H9 (cell line): ENCODE results near the gene ECHDC3. TPM values are rescaled to one million over a fixed set of nuclear protein-coding genes. Genes with fewer than 3 reads are reported as not detected.

Experiments
- DNase-seq: peaks from one replicate; pipeline ENCODE4 v3.0.0-alpha.2; 2017
- H2AFZ ChIP-seq: one replicate; pipeline ENCODE4 v1.6.1; 2013; ENCODE audit warnings: mild to moderate bottlenecking, low read length, control low read depth, moderate library complexity
- H2AK5ac ChIP-seq: 2 replicates; pipeline ENCODE4 v1.6.1; 2013; ENCODE audit warnings: low read length, control low read depth, mixed read lengths; ENCODE audit not compliant: insufficient read length
- H2BK120ac ChIP-seq: one replicate; pipeline ENCODE4 v1.6.1; 2013; ENCODE audit warnings: low read depth, mild to moderate bottlenecking, low read length, control low read depth, inconsistent platforms; ENCODE audit not compliant: poor library complexity, severe bottlenecking
- H2BK12ac ChIP-seq: 2 replicates; pipeline ENCODE4 v1.6.1; 2013; ENCODE audit warnings: low read length, control low read depth, mixed read lengths, low read depth; ENCODE audit not compliant: insufficient read length
- H2BK15ac ChIP-seq: 2 replicates; pipeline ENCODE4 v1.6.1; 2013; ENCODE audit warnings: low read depth, low read length, control low read depth
- H2BK20ac ChIP-seq: one replicate; pipeline ENCODE4 v1.6.1; 2013; ENCODE audit warnings: low read depth, mild to moderate bottlenecking, low read length, control low read depth, inconsistent platforms; ENCODE audit not compliant: poor library complexity, severe bottlenecking
- H2BK5ac ChIP-seq: 2 replicates; pipeline ENCODE4 v1.6.1; 2013; ENCODE audit warnings: low read length, control low read depth, mixed read lengths; ENCODE audit not compliant: insufficient read length
- H3K14ac ChIP-seq: 2 replicates; pipeline ENCODE4 v1.6.1; 2013; ENCODE audit warnings: low read length, control low read depth; ENCODE audit not compliant: insufficient read depth
- H3K18ac ChIP-seq: 2 replicates; pipeline ENCODE4 v1.6.1; 2013; ENCODE audit warnings: low read depth, mild to moderate bottlenecking, mixed read lengths, low read length, control low read depth; ENCODE audit not compliant: insufficient read length
- H3K23ac ChIP-seq: 2 replicates; pipeline ENCODE4 v1.6.1; 2013; ENCODE audit warnings: low read length, control low read depth, mixed read lengths, low read depth; ENCODE audit not compliant: insufficient read length
- H3K23me2 ChIP-seq: 2 replicates; pipeline ENCODE4 v1.6.1; 2013; ENCODE audit warnings: low read depth, mild to moderate bottlenecking, mixed read lengths, low read length, control low read depth; ENCODE audit not compliant: insufficient read length, poor library complexity, severe bottlenecking
- H3K27ac ChIP-seq: 2 replicates; pipeline ENCODE4 v1.5.1; 2013; ENCODE audit warnings: low read length, control low read depth, mixed read lengths, low read depth; ENCODE audit not compliant: insufficient read length
- H3K27me3 ChIP-seq: 2 replicates; pipeline ENCODE4 v1.6.1; 2013; ENCODE audit warnings: low read length, control low read depth, inconsistent platforms; ENCODE audit not compliant: insufficient read depth
- H3K4ac ChIP-seq: 2 replicates; pipeline ENCODE4 v1.6.1; 2013; ENCODE audit warnings: low read depth, mild to moderate bottlenecking, control low read depth, inconsistent platforms, low read length, moderate library complexity
- H3K4me1 ChIP-seq: 2 replicates; pipeline ENCODE4 v1.6.1; 2013; ENCODE audit warnings: low read length, control low read depth, inconsistent platforms; ENCODE audit not compliant: insufficient read depth
- H3K4me2 ChIP-seq: 2 replicates; pipeline ENCODE4 v1.6.1; 2013; ENCODE audit warnings: low read length, control low read depth, mixed read lengths; ENCODE audit not compliant: insufficient read length, insufficient read depth
- H3K56ac ChIP-seq: 2 replicates; pipeline ENCODE4 v1.6.1; 2013; ENCODE audit warnings: low read depth, mild to moderate bottlenecking, mixed read lengths, low read length, control low read depth; ENCODE audit not compliant: insufficient read length
- H3K79me1 ChIP-seq: 2 replicates; pipeline ENCODE4 v1.6.1; 2013; ENCODE audit warnings: low read depth, mild to moderate bottlenecking, moderate library complexity, low read length, control low read depth, inconsistent platforms; ENCODE audit not compliant: insufficient read depth, poor library complexity, severe bottlenecking
- H3K79me2 ChIP-seq: 2 replicates; pipeline ENCODE4 v1.6.1; 2013; ENCODE audit warnings: low read length, control low read depth, inconsistent platforms; ENCODE audit not compliant: insufficient read depth
- H3K9ac ChIP-seq: 2 replicates; pipeline ENCODE4 v1.6.1; 2013; ENCODE audit warnings: low read length, control low read depth, mixed read lengths; ENCODE audit not compliant: insufficient read length; ENCODE audit errors: extremely low read depth
- H3K9me3 ChIP-seq: one replicate; pipeline ENCODE4 v1.6.1; 2013; ENCODE audit warnings: low read depth, low read length, inconsistent platforms; ENCODE audit not compliant: control insufficient read depth
- H3T11ph ChIP-seq: one replicate; pipeline ENCODE4 v1.6.1; 2013; ENCODE audit warnings: mild to moderate bottlenecking, low read length, control low read depth, inconsistent platforms
- H4K20me1 ChIP-seq: one replicate; pipeline ENCODE4 v1.6.1; 2013; ENCODE audit not compliant: control insufficient read depth, insufficient read length, insufficient read depth
- H4K5ac ChIP-seq: 2 replicates; pipeline ENCODE4 v1.6.1; 2013; ENCODE audit warnings: low read depth, mild to moderate bottlenecking, mixed read lengths, low read length, control low read depth; ENCODE audit not compliant: insufficient read length
- H4K8ac ChIP-seq: replicated peaks from 2 replicates; pipeline ENCODE4 v1.6.1; 2013; ENCODE audit warnings: low read length, control low read depth, mixed read lengths, low read depth; ENCODE audit not compliant: insufficient read length
- H4K91ac ChIP-seq: 2 replicates; pipeline ENCODE4 v1.6.1; 2013; ENCODE audit warnings: low read depth, mild to moderate bottlenecking, moderate library complexity, mixed read lengths, low read length, control low read depth; ENCODE audit not compliant: insufficient read length
- H3K27ac Mint-ChIP-seq, 3 experiments: 2 replicates in 2 of 3; 3 replicates in 1 of 3; pipeline ENCODE4 v1.8.0; 2020 to 2021; ENCODE audit warnings: mixed read lengths in 3 of 3, mild to moderate bottlenecking in 1 of 3, moderate library complexity in 1 of 3
- H3K27me3 Mint-ChIP-seq: 2 replicates; pipeline ENCODE4 v1.8.0; 2021; ENCODE audit warnings: low read depth, mild to moderate bottlenecking, moderate library complexity, mixed read lengths
- H3K36me3 Mint-ChIP-seq, 3 experiments: 2 replicates in 2 of 3; 3 replicates in 1 of 3; pipeline ENCODE4 v1.8.0; 2020 to 2021; ENCODE audit warnings: low read depth in 3 of 3, mixed read lengths in 3 of 3; ENCODE audit not compliant: insufficient read depth in 1 of 3
- H3K4me1 Mint-ChIP-seq, 2 experiments: 2 replicates each; pipeline ENCODE4 v1.8.0; 2020; ENCODE audit warnings: mixed read lengths in 2 of 2
- H3K4me3 Mint-ChIP-seq, 2 experiments: 2 replicates in 1 of 2; 3 replicates in 1 of 2; pipeline ENCODE4 v1.8.0; 2020 to 2021; ENCODE audit warnings: mild to moderate bottlenecking in 2 of 2, mixed read lengths in 2 of 2, moderate library complexity in 1 of 2
- H3K9me3 Mint-ChIP-seq, 2 experiments: 2 replicates in 1 of 2; 3 replicates in 1 of 2; pipeline ENCODE4 v1.8.0; 2020; ENCODE audit warnings: mild to moderate bottlenecking in 2 of 2, mixed read lengths in 2 of 2, moderate library complexity in 1 of 2
- CTCF ChIP-seq: fragments of 200-600 bp; sonication (generic); conservative IDR thresholded peaks from 3 replicates; pipeline ENCODE4 v1.8.0; 2021; ENCODE audit warnings: antibody characterized with exemption, mild to moderate bottlenecking
- WGBS: extraction: QIAGEN DNeasy Blood & Tissue Kit; methylation state at CpG from one replicate; pipeline ENCODE4 v1.1.7; 2013; ENCODE audit warnings: missing lambda C conversion rate, low lambda C conversion rate, mixed read lengths; ENCODE audit not compliant: insufficient read length; ENCODE audit errors: extremely low coverage; 5-methylcytosine and 5-hydroxymethylcytosine counted together
- total RNA-seq: library from RNA; stranded (reverse); gene quantifications from 2 replicates; pipeline ENCODE4 v1.2.1, GENCODE V29; 2021

ECHDC3 gene
- total RNA-seq, 1 experiment from 2014 or later: 9.3 TPM

- no peak overlapping the region for H3K23ac ChIP-seq
- Mint-ChIP-seq H3K9me3 (peaks cover 0 to 4% of the 10 kb centered on the region in 2 experiments; a peak in 3 of 5 replicates), H3K36me3 (no peaks in the 10 kb centered on the region), H3K27ac (no peak overlapping the region), H3K4me3 (no peak overlapping the region), H3K4me1 (peaks cover 6 to 7% of the 10 kb centered on the region in 2 experiments; a peak in 2 of 4 replicates), H3K27me3 (no peaks in the 10 kb centered on the region; the same call in 1 of the 2 replicates)
- TF ChIP-seq CTCF: no peak
- no peak overlapping the region for H2AFZ ChIP-seq
- H4K8ac ChIP-seq: no peak overlapping the region
- H3K4ac ChIP-seq: no peak overlapping the region
- DNase-seq: no peak
- no peak overlapping the region for H3K14ac ChIP-seq
- no peaks in the 10 kb centered on the region for H3K9me3 ChIP-seq
- H3K4me2 ChIP-seq: no peak overlapping the region
- H4K5ac ChIP-seq: no peak overlapping the region
- H2BK20ac ChIP-seq: no peak overlapping the region
- H3K4me1 ChIP-seq: no peaks in the 10 kb centered on the region
- H4K91ac ChIP-seq: no peak overlapping the region
- no peak overlapping the region for H3K56ac ChIP-seq
- no peak overlapping the region for H3K18ac ChIP-seq
- H3K79me1 ChIP-seq: no peaks in the 10 kb centered on the region
- H3K79me2 ChIP-seq: no peaks in the 10 kb centered on the region
- H2BK120ac ChIP-seq: no peak overlapping the region
- H3T11ph ChIP-seq: no peak overlapping the region
- H2BK12ac ChIP-seq: no peak overlapping the region
- no peak overlapping the region for H2BK5ac ChIP-seq
- H4K20me1 ChIP-seq: no peaks in the 10 kb centered on the region
- H2AK5ac ChIP-seq: no peak overlapping the region
- no peak overlapping the region for H3K27ac ChIP-seq
- H3K23me2 ChIP-seq: no peaks in the 10 kb centered on the region
- no CpG with 5 or more reads among the region's 6 CpGs for WGBS
- no peaks in the 10 kb centered on the region for H3K27me3 ChIP-seq
- H2BK15ac ChIP-seq: no peak overlapping the region
- H3K9ac ChIP-seq: no peak overlapping the region
Measured at GRCh38 chr10:11781114-11781513, 38.9 kb downstream of the ECHDC3 start.
